CD8-positive, alpha-beta memory T cell (primary cell): ENCODE results near the gene ARID5A. TPM values are rescaled to one million over a fixed set of nuclear protein-coding genes. Genes with fewer than 3 reads are reported as not detected.

Experiments used
- CTCF ChIA-PET: fragments of 350-600 bp; sonication (Branson Sonifier 250); formaldehyde crosslinking; loops from one replicate; lab custom pipeline; 2021; ENCODE audit warnings: antibody characterized with exemption; lab: Charles Lee
- POLR2A ChIA-PET: fragments of 350-600 bp; sonication (Branson Sonifier 250); formaldehyde crosslinking; loops from one replicate; lab custom pipeline; 2021; ENCODE audit warnings: antibody characterized with exemption; lab: Charles Lee
- DNase-seq, 5 donors: peaks; one replicate each; pipeline versions ENCODE4 v3.0.0 to v3.0.0-alpha.2; 2020 to 2022; ENCODE audit warnings: mixed read lengths in 1 of 5
- H3K27ac ChIP-seq: one replicate; pipeline ENCODE4 v1.7.0; 2013; ENCODE audit warnings: low read depth, mild to moderate bottlenecking, low read length, moderate library complexity
- H3K27me3 ChIP-seq: 2 replicates; pipeline ENCODE4 v1.7.0; 2013; ENCODE audit warnings: low read length, mild to moderate bottlenecking; ENCODE audit not compliant: insufficient read depth, poor library complexity, severe bottlenecking
- H3K36me3 ChIP-seq: 2 replicates; pipeline ENCODE4 v1.7.0; 2013; ENCODE audit warnings: mild to moderate bottlenecking, low read length, moderate library complexity; ENCODE audit not compliant: insufficient read depth
- H3K4me1 ChIP-seq: 2 replicates; pipeline ENCODE4 v1.7.0; 2013; ENCODE audit warnings: mild to moderate bottlenecking, low read length, moderate library complexity; ENCODE audit not compliant: insufficient read depth
- H3K4me3 ChIP-seq: 2 replicates; pipeline ENCODE4 v1.7.0; 2013; ENCODE audit warnings: mild to moderate bottlenecking, low read length
- H3K9me3 ChIP-seq: 2 replicates; pipeline ENCODE4 v1.7.0; 2013; ENCODE audit warnings: mild to moderate bottlenecking, low read length
- H3K27ac Mint-ChIP-seq, 8 donors: one replicate each; pipeline ENCODE4 v1.8.0; 2020 to 2021; ENCODE audit warnings: mixed read lengths in 8 of 8, mild to moderate bottlenecking in 6 of 8, inconsistent platforms in 3 of 8, moderate library complexity in 3 of 8
- H3K27me3 Mint-ChIP-seq, 2 donors: one replicate each; pipeline ENCODE4 v1.8.0; 2020 to 2021; ENCODE audit warnings: mixed read lengths in 2 of 2, mild to moderate bottlenecking in 1 of 2, moderate library complexity in 1 of 2
- H3K36me3 Mint-ChIP-seq, 3 donors: one replicate each; pipeline ENCODE4 v1.8.0; 2020 to 2021; ENCODE audit warnings: mixed read lengths in 3 of 3, inconsistent platforms in 1 of 3, mild to moderate bottlenecking in 1 of 3
- H3K4me1 Mint-ChIP-seq, 3 donors: one replicate each; pipeline ENCODE4 v1.8.0; 2020 to 2021; ENCODE audit warnings: mixed read lengths in 3 of 3, inconsistent platforms in 1 of 3, mild to moderate bottlenecking in 1 of 3
- H3K4me3 Mint-ChIP-seq, 7 donors: one replicate each; pipeline ENCODE4 v1.8.0; 2020 to 2021; ENCODE audit warnings: mixed read lengths in 7 of 7, mild to moderate bottlenecking in 6 of 7, moderate library complexity in 4 of 7, inconsistent platforms in 2 of 7
- H3K9me3 Mint-ChIP-seq, 5 donors: one replicate each; pipeline ENCODE4 v1.8.0; 2020 to 2022; ENCODE audit warnings: mixed read lengths in 5 of 5, mild to moderate bottlenecking in 3 of 5, moderate library complexity in 2 of 5, inconsistent platforms in 1 of 5
- polyA plus RNA-seq: library from polyadenylated mRNA; unstranded; fragments of 300-500 nt; fragmentation: Illumina TruSeq; gene quantifications from one replicate; pipeline ENCODE4 v1.2.3, GENCODE V29; 2021
- total RNA-seq, 2 experiments: library from RNA; stranded (reverse); gene quantifications; one replicate each; pipeline ENCODE4 v1.2.3, GENCODE V29; 2021

ARID5A gene
- 100 to 1,000 TPM; 146 to 147 TPM for total RNA-seq
- polyA plus RNA-seq, result 84.0 TPM

- H3K36me3 ChIP-seq, result no peaks in the 10 kb centered on the region
- H3K4me1 Mint-ChIP-seq, result peaks cover 41 to 60% (median 47%) of the 10 kb centered on the region in 3 donors
- peak; percentile 83 to 93 (median 88) for DNase-seq
- H3K9me3 ChIP-seq, result no peaks in the 10 kb centered on the region
- H3K36me3 Mint-ChIP-seq, result peaks cover 0 to 36% (median under 1%) of the 10 kb centered on the region in 3 donors
- H3K4me3 Mint-ChIP-seq, result peak within 1 kb of the TSS; percentile 86 to 98 (median 97)
- peaks cover 45% of the 10 kb centered on the region for H3K4me1 ChIP-seq
- no peaks in the 10 kb centered on the region for H3K27me3 ChIP-seq
- ChIA-PET CTCF (interaction anchor here (0.6 to 12.4 kb wide), 6 partner anchors 9 to 1911 kb away, joined by 3 to 117 read pairs (median 21); no protein-coding TSS in a partner anchor), POLR2A (interaction anchor here (0.7 to 6.1 kb wide), 13 partner anchors 9 to 392 kb away, joined by 3 to 71 read pairs (median 4); partner anchors contain the start of genes DUSP2 and STARD7)
- peaks cover 0 to 2% (median 0%) of the 10 kb centered on the region in 5 donors for H3K9me3 Mint-ChIP-seq
- peak within 1 kb of the TSS; percentile 96 to 100 (median 98) for H3K27ac Mint-ChIP-seq
- peaks cover 0 to 10% of the 10 kb centered on the region in 2 donors for H3K27me3 Mint-ChIP-seq
- H3K27ac ChIP-seq, result peak within 1 kb of the TSS; percentile 92
- peak within 1 kb of the TSS; percentile 99 for H3K4me3 ChIP-seq
Measured at GRCh38 chr2:96536445-96537065, at the start of gene ARID5A. Gene ARID5A (plus strand): TSS chr2:96536752. CDS start chr2:96536827, 75 bp downstream.

- POLR2A ChIA-PET, result no interaction called here
- CTCF ChIA-PET, result interaction anchor here (1.4 to 1.8 kb wide), 2 partner anchors 21 to 80 kb away, joined by 3 to 5 read pairs; no protein-coding TSS in a partner anchor
- Mint-ChIP-seq H3K36me3 (peaks cover 0 to 4% (median 2%) of the 10 kb centered on the region in 3 donors), H3K4me3 (no peak overlapping the region), H3K9me3 (peaks cover 2 to 4% (median 3%) of the 10 kb centered on the region in 5 donors), H3K27me3 (peaks cover 0 to under 1% of the 10 kb centered on the region in 2 donors), H3K4me1 (peaks cover 21 to 29% (median 28%) of the 10 kb centered on the region in 3 donors), H3K27ac (no peak overlapping the region)
- H3K36me3 ChIP-seq, result no peaks in the 10 kb centered on the region
- H3K4me1 ChIP-seq, result peaks cover 18% of the 10 kb centered on the region
- H3K27me3 ChIP-seq, result no peaks in the 10 kb centered on the region
- no peak overlapping the region for H3K4me3 ChIP-seq
- H3K9me3 ChIP-seq, result peaks cover 3% of the 10 kb centered on the region
- no peak overlapping the region for H3K27ac ChIP-seq
- no peak for DNase-seq
Measured at GRCh38 chr2:96489261-96489660, 47.3 kb upstream of the ARID5A start.

- peaks cover 0 to 2% of the 10 kb centered on the region in 2 donors for H3K27me3 Mint-ChIP-seq
- no peak overlapping the region for H3K4me3 Mint-ChIP-seq
- no peak overlapping the region for H3K27ac Mint-ChIP-seq
Measured at GRCh38 chr2:96489663-96490062, 46.9 kb upstream of the ARID5A start.

GRCh38 chr2:96491860-96492497 lies 44.6 kb upstream of the ARID5A start:
- Histone ChIP-seq H3K27me3 (no peaks in the 10 kb centered on the region), H3K4me1 (peaks cover 2% of the 10 kb centered on the region), H3K4me3 (no peak overlapping the region), H3K9me3 (peaks cover 4% of the 10 kb centered on the region), H3K27ac (no peak overlapping the region), H3K36me3 (no peaks in the 10 kb centered on the region)
- ChIA-PET CTCF (interaction anchor here (0.8 kb wide), 1 partner anchor 16 kb away, joined by 3 read pairs; no protein-coding TSS in a partner anchor), POLR2A (no interaction called here)
- DNase-seq, result no peak
- Mint-ChIP-seq H3K27me3 (peaks cover 0 to 2% of the 10 kb centered on the region in 2 donors), H3K36me3 (peaks cover 0 to 15% (median 1%) of the 10 kb centered on the region in 3 donors), H3K9me3 (peaks cover 8 to 18% (median 17%) of the 10 kb centered on the region in 5 donors), H3K4me1 (peaks cover 3 to 4% (median 4%) of the 10 kb centered on the region in 3 donors), H3K27ac (no peak overlapping the region), H3K4me3 (no peak overlapping the region)

More at GRCh38 chr2:96489663-96490062, 46.9 kb upstream of the ARID5A start:
- ChIA-PET POLR2A (no interaction called here), CTCF (interaction anchor here (1.4 kb wide), 1 partner anchor 21 kb away, joined by 3 read pairs; no protein-coding TSS in a partner anchor)
- H3K9me3 Mint-ChIP-seq, result peaks cover 4 to 7% (median 6%) of the 10 kb centered on the region in 5 donors
- Histone ChIP-seq H3K9me3 (peaks cover 4% of the 10 kb centered on the region), H3K27ac (no peak overlapping the region), H3K36me3 (no peaks in the 10 kb centered on the region), H3K4me3 (no peak overlapping the region), H3K4me1 (peaks cover 18% of the 10 kb centered on the region), H3K27me3 (no peaks in the 10 kb centered on the region)
- H3K4me1 Mint-ChIP-seq, result peaks cover 21 to 27% (median 27%) of the 10 kb centered on the region in 3 donors
- peaks cover 0 to 6% (median 2%) of the 10 kb centered on the region in 3 donors for H3K36me3 Mint-ChIP-seq
- DNase-seq, result no peak

- Mint-ChIP-seq H3K4me1 (peaks cover 0 to 2% (median 0%) of the 10 kb centered on the region in 3 donors), H3K4me3 (no peak overlapping the region), H3K27me3 (peaks cover 0 to 2% of the 10 kb centered on the region in 2 donors), H3K9me3 (peaks cover 8 to 18% (median 17%) of the 10 kb centered on the region in 5 donors), H3K36me3 (peaks cover 0 to 15% (median 1%) of the 10 kb centered on the region in 3 donors), H3K27ac (no peak overlapping the region)
- Histone ChIP-seq H3K4me1 (no peaks in the 10 kb centered on the region), H3K36me3 (no peaks in the 10 kb centered on the region), H3K4me3 (no peak overlapping the region), H3K9me3 (peaks cover 4% of the 10 kb centered on the region), H3K27ac (no peak overlapping the region), H3K27me3 (no peaks in the 10 kb centered on the region)
- POLR2A ChIA-PET, result no interaction called here
- CTCF ChIA-PET, result interaction anchor here (1.1 kb wide), 1 partner anchor 148 kb away, joined by 3 read pairs; no protein-coding TSS in a partner anchor
- DNase-seq, result no peak
Measured at GRCh38 chr2:96493072-96493471, 43.5 kb upstream of the ARID5A start.

- H3K27me3 Mint-ChIP-seq, result peaks cover 0 to 2% of the 10 kb centered on the region in 2 donors
- H3K4me1 Mint-ChIP-seq, result no peaks in the 10 kb centered on the region
- DNase-seq, result no peak
- no peaks in the 10 kb centered on the region for H3K36me3 ChIP-seq
- H3K27me3 ChIP-seq, result no peaks in the 10 kb centered on the region
- no peaks in the 10 kb centered on the region for H3K4me1 ChIP-seq
- H3K9me3 ChIP-seq, result peaks cover 4% of the 10 kb centered on the region
- no peak overlapping the region for H3K27ac Mint-ChIP-seq
- H3K27ac ChIP-seq, result no peak overlapping the region
- no peak overlapping the region for H3K4me3 ChIP-seq
- CTCF ChIA-PET, result no interaction called here
- H3K9me3 Mint-ChIP-seq, result peaks cover 8 to 18% (median 17%) of the 10 kb centered on the region in 5 donors
- POLR2A ChIA-PET, result no interaction called here
- H3K4me3 Mint-ChIP-seq, result no peak overlapping the region
- peaks cover 0 to 15% (median 1%) of the 10 kb centered on the region in 3 donors for H3K36me3 Mint-ChIP-seq
Measured at GRCh38 chr2:96494188-96494587, 42.4 kb upstream of the ARID5A start.

- Mint-ChIP-seq H3K9me3 (peaks cover 8 to 18% (median 17%) of the 10 kb centered on the region in 5 donors), H3K4me1 (peaks cover 0 to 2% (median 2%) of the 10 kb centered on the region in 3 donors), H3K4me3 (no peak overlapping the region), H3K27me3 (peaks cover 0 to 2% of the 10 kb centered on the region in 2 donors), H3K27ac (no peak overlapping the region), H3K36me3 (peaks cover 0 to 15% (median 1%) of the 10 kb centered on the region in 3 donors)
- Histone ChIP-seq H3K36me3 (no peaks in the 10 kb centered on the region), H3K27me3 (no peaks in the 10 kb centered on the region), H3K4me1 (no peaks in the 10 kb centered on the region), H3K9me3 (peaks cover 4% of the 10 kb centered on the region), H3K27ac (no peak overlapping the region), H3K4me3 (no peak overlapping the region)
- no peak for DNase-seq
- CTCF ChIA-PET, result interaction anchor here (1.5 kb wide), 1 partner anchor 12 kb away, joined by 3 read pairs; no protein-coding TSS in a partner anchor
- POLR2A ChIA-PET, result interaction anchor here (0.6 kb wide), 1 partner anchor 20 kb away, joined by 3 read pairs; no protein-coding TSS in a partner anchor
Measured at GRCh38 chr2:96495982-96496629, 40.4 kb upstream of the ARID5A start.
